ENCODE measurements around the gene DHRS12. TPM values are rescaled to one million over a fixed set of nuclear protein-coding genes. Genes with fewer than 3 reads are reported as not detected.

The DHRS12 gene
- total RNA-seq, 1 experiment from 2014 or later, result 8.8 TPM

DNA sequence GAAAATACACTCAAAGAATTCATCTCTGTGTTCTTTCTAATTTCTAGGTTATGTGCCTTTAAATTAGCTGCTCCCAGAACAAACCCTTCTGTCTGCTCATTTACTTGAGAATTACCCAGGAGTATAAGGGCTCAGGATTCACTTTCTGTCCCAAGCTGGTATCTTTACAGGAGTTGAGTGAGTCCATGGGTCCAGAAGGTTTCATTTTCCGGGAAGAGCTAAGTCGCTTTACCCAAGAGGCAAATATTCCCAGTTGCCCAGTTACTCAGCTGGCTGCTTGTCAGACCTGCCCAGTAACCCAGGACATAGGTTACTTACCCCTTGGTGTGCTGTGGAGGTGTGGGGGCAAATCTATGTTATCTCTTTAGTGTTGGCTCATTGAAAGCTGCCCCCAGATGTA lies 47.3 kb downstream of the DHRS12 start:
- H2BK20ac ChIP-seq (ENCODE audit: low read depth, low read length, poor library complexity, severe bottlenecking), result no peak overlapping the region
- no peak overlapping the region for H4K8ac ChIP-seq (replicated peaks; ENCODE audit: insufficient read length, low read depth, low read length)
- Mint-ChIP-seq H3K9me3 (no peaks in the 10 kb centered on the region), H3K36me3 (ENCODE audit: insufficient read depth in 1 of 3, low read depth in 3 of 3) (peaks cover 17 to 63% (median 53%) of the 10 kb centered on the region in 3 experiments; a peak in 6 of 7 replicates), H3K27me3 (ENCODE audit: low read depth) (no peaks in the 10 kb centered on the region), H3K27ac (no peak overlapping the region; a peak in 1 of 7 replicates), H3K4me3 (no peak overlapping the region), H3K4me1 (no peaks in the 10 kb centered on the region)
- H3K9ac ChIP-seq (ENCODE audit: extremely low read depth, insufficient read length, low read length), result no peak overlapping the region
- H2BK120ac ChIP-seq (ENCODE audit: low read depth, low read length, poor library complexity, severe bottlenecking), result no peak overlapping the region
- H3K4me2 ChIP-seq (ENCODE audit: insufficient read depth, insufficient read length, low read length), result no peak overlapping the region
- peaks cover 2% of the 10 kb centered on the region; the same call in 1 of the 2 replicates for H3K79me2 ChIP-seq (ENCODE audit: insufficient read depth, low read length)
- H2AFZ ChIP-seq (ENCODE audit: low read length), result no peak overlapping the region
- H2BK12ac ChIP-seq (ENCODE audit: insufficient read length, low read depth, low read length), result no peak overlapping the region
- no CpG with 5 or more reads among the region's 2 CpGs for WGBS (ENCODE audit: extremely low coverage, insufficient read length, low lambda C conversion rate)
- no peak overlapping the region for H3K14ac ChIP-seq (ENCODE audit: insufficient read depth, low read length)
- no peak overlapping the region for H4K91ac ChIP-seq (ENCODE audit: insufficient read length, low read depth, low read length)
- H4K5ac ChIP-seq (ENCODE audit: insufficient read length, low read depth, low read length), result no peak overlapping the region
- no peak overlapping the region for H3K23ac ChIP-seq (ENCODE audit: insufficient read length, low read depth, low read length)
- no peaks in the 10 kb centered on the region for H3K23me2 ChIP-seq (ENCODE audit: insufficient read length, low read depth, low read length, poor library complexity, severe bottlenecking)
- TF ChIP-seq, protein P1, sequence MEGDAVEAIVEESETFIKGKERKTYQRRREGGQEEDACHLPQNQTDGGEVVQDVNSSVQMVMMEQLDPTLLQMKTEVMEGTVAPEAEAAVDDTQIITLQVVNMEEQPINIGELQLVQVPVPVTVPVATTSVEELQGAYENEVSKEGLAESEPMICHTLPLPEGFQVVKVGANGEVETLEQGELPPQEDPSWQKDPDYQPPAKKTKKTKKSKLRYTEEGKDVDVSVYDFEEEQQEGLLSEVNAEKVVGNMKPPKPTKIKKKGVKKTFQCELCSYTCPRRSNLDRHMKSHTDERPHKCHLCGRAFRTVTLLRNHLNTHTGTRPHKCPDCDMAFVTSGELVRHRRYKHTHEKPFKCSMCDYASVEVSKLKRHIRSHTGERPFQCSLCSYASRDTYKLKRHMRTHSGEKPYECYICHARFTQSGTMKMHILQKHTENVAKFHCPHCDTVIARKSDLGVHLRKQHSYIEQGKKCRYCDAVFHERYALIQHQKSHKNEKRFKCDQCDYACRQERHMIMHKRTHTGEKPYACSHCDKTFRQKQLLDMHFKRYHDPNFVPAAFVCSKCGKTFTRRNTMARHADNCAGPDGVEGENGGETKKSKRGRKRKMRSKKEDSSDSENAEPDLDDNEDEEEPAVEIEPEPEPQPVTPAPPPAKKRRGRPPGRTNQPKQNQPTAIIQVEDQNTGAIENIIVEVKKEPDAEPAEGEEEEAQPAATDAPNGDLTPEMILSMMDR (conservative IDR thresholded peaks at IDR 0.05), result no peak
- H2BK15ac ChIP-seq (ENCODE audit: low read depth, low read length), result no peak overlapping the region
- H3K9me3 ChIP-seq (ENCODE audit: control insufficient read depth, low read depth, low read length), result no peaks in the 10 kb centered on the region
- no peaks in the 10 kb centered on the region for H3K79me1 ChIP-seq (ENCODE audit: insufficient read depth, low read depth, low read length, poor library complexity, severe bottlenecking)
- no peak overlapping the region for H2BK5ac ChIP-seq (ENCODE audit: insufficient read length, low read length)
- H4K20me1 ChIP-seq (ENCODE audit: control insufficient read depth, insufficient read depth, insufficient read length), result no peaks in the 10 kb centered on the region
- no peak overlapping the region for H3T11ph ChIP-seq (ENCODE audit: low read length)
- H3K18ac ChIP-seq (ENCODE audit: insufficient read length, low read depth, low read length), result no peak overlapping the region
- H3K27ac ChIP-seq (ENCODE audit: insufficient read length, low read depth, low read length), result no peak overlapping the region
- H3K4ac ChIP-seq (ENCODE audit: low read depth, low read length), result no peak overlapping the region
- no peaks in the 10 kb centered on the region for H3K4me1 ChIP-seq (ENCODE audit: insufficient read depth, low read length)
- no peak for DNase-seq
- no peak overlapping the region for H2AK5ac ChIP-seq (ENCODE audit: insufficient read length, low read length)
- no peaks in the 10 kb centered on the region; the same call in 1 of the 2 replicates for H3K27me3 ChIP-seq (ENCODE audit: insufficient read depth, low read length)
- H3K56ac ChIP-seq (ENCODE audit: insufficient read length, low read depth, low read length), result no peak overlapping the region
